ENCODE results near the gene MT1B.
A peak's percentile ranks its signal among the peaks of the same experiment; 100 is the strongest.
"Not testable (repeated sequence)": the region's sequence is repeated elsewhere in the genome, so short reads cannot be mapped to it uniquely, and the experiment has no call there.

The MT1B gene

DNA sequence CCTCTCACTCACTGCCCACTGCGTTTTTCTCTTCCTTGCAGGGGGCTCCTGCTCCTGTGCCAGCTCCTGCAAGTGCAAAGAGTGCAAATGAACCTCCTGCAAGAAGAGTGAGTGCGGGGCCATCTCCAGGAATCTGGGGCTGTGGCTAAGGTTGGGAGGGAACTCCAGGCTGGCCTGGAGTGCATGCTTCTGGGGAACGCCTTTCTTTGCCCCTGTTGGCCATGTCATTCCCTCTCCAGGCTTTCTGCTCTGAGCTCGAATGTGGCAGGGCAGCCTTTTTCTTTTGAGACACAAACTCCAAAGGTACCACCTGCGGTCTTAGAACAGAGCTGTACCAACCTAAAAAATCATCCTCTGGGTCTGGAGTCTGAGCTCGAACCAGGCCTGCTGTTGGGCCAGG is 33.5 kb upstream of the MT1B start:
- no peak for TF ChIP-seq CTCF (conservative IDR thresholded peaks at IDR 0.05; ENCODE audit: low read length)
- H3K4me3 ChIP-seq (ENCODE audit: low read length): no peak overlapping the region
- DNase-seq (ENCODE audit: low read depth): no peak

- H3K4me3 ChIP-seq (ENCODE audit: low read length): no peak overlapping the region
- DNase-seq (ENCODE audit: low read depth): no peak
- no peak for TF ChIP-seq CTCF (conservative IDR thresholded peaks at IDR 0.05; ENCODE audit: low read length)
Observed at GRCh38 chr16:56620339-56620897, 31.3 kb upstream of the MT1B start.

DNA sequence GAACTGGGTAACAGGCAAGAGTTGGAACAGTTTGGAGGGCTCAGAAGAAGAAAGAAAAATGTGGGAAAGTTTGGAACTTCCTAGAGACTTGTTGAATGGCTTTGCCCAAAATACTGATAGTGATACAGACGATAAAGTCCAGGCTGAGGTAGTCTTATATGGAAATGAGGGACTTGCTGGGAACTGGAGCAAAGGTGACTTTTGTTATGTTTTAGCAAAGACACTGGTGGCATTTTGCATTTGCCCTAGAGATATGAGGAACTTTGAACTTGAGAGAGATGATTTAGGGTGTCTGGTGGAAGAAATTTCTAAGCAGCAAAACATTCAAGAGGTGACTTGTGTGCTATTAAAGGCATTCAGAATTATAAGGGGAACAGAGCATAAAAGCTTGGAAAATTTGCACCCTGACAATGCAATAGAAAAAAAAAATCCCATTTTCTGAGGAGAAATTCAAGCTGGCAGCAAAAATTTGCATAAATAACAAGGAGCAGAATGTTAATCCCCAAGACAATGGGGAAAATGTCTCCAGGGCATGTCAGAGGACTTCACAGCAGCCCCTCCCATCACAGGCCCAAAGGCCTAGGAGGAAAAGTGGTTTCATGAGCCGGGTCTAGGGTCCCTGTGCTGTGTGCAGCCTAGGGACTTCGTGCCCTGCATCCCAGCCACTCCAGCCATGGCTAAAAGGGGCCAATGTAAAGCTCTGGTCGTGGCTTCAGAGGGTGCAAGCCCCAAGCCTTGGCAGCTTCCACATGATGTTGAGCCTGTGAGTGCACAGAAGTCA is 29.8 kb upstream of the MT1B start:
- DNase-seq (ENCODE audit: low read depth); H3K4me3 ChIP-seq (ENCODE audit: low read length): not testable (repeated sequence)

DNA sequence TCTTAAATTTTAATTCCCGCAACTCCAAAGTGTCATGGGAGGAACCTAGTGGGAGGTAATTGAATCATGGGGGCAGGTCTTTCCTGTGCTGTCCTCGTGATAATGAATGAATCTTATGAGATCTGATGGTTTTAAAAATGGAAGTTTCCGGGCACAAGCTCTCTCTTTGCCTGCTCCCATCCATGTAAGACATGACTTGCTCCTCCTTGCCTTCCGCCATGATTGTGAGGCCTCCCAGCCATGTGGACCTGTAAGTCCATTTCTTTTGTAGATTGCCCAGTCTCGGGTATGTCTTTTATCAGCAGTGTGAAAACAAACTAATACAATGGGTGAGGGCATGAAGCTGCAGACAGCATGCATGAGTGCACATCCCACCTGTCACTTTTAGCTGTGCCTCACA is 28.5 kb upstream of the MT1B start:
- not testable (repeated sequence) for H3K4me3 ChIP-seq (ENCODE audit: low read length); DNase-seq (ENCODE audit: low read depth)

DNA sequence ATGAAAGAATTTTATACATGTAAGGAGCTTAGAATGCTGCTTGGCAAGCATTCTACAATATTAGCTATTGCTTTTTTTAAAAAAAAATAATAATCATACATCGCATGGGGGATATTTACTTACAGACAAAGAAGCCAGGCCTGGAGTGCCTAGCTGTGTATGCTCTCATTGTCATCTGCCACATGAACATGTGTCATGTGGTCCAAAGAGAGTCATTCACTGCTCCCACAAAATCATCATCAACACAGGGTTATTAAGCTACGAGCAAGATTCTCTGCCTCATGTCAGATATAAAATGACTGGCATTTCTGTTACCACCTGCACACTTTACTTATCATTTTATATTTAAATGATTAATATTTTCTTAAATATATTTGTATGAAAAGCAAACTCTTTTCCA is 28.0 kb upstream of the MT1B start:
- TF ChIP-seq CTCF (conservative IDR thresholded peaks at IDR 0.05; ENCODE audit: low read length): no peak
- H3K4me3 ChIP-seq (ENCODE audit: low read length): no peak overlapping the region
- no peak for DNase-seq (ENCODE audit: low read depth)

DNA sequence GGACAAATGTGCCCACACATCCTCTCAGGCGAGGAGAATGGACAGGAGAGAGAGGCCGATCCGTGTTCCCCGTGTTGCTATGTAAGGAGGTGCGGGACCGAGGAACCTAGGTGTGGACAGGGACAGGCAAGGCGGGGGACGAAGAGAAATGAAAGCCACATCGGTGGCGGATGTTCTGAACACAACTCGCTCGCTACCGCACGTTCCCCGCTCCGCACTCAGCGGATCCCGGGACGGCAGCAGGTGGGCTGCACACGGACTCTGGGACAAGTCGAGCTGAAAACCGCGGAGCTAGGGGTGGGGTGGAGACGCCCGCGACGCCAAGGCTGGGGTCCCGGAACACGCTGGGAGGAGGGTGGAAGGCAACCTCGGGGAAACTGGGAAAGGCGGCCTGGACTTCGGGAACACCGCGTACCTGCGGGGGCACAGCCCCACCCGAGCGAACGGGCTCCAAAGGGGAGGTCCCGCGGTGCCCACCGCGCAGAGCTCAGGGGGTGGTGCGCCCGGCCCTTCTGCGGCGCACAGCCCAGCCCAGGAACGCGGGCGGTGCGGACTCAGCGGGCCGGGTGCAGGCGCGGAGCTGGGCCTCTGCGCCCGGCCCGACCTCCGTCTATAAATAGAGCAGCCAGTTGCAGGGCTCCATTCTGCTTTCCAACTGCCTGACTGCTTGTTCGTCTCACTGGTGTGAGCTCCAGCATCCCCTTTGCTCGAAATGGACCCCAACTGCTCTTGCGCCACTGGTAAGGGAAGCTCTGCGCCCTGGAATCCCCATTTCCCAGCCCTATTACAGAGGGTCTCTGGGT is 26.3 kb upstream of the MT1B start, which contains the start of gene MT1E:
Gene MT1E, plus strand, starts transcription at position 642 of the 803 bp plus-strand sequence. Its CDS starts 71 bp downstream, at position 713.
- TF ChIP-seq CTCF (conservative IDR thresholded peaks at IDR 0.05; ENCODE audit: low read length): no peak
- peak within 1 kb of the TSS; percentile 74 for H3K4me3 ChIP-seq (ENCODE audit: low read length)
- peak; percentile 80 for DNase-seq (ENCODE audit: low read depth)

GRCh38 chr16:56625943-56626654 is 25.6 kb upstream of the MT1B start:
- TF ChIP-seq CTCF (conservative IDR thresholded peaks at IDR 0.05; ENCODE audit: low read length): no peak
- DNase-seq (ENCODE audit: low read depth): peak; percentile 74
- H3K4me3 ChIP-seq (ENCODE audit: low read length): peak overlapping the region; percentile 74

Measured in AG10803 (cell line).